ENCODE measurements around the gene GREB1.

DNA sequence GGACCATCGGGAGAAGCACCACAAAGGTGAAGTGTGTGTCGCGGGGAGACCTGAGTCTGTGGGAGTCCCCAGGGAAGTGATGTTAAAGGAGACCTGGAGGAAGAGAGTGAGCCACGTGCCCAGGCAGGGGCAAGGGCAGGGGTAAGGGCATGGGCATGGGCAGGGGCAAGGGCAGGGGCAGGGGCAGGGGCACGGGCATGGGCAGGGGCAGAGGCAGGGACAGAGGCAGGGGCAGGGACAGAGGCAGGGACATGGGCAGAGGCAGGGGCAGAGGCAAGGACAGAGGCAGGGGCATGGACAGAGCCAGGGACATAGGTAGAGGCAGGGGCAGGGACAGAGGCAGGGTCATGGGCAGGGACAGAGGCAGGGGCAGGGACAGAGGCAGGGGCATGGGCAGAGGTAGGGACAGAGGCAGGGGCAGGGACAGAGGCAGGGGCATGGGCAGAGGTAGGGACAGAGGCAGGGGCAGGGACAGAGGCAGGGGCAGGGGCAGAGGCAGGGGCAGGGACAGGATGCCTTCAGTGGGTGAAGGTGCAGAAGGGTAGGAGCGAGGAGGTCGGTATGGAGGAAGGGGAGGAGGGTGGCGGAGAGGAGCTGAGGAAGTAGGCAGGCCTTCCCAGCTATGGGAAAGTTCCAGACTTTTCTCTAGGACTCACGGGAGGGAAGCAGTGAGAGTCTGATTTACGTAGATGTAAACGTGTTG, 102.9 kb downstream of the GREB1 start:
- TF ChIP-seq, protein P1, sequence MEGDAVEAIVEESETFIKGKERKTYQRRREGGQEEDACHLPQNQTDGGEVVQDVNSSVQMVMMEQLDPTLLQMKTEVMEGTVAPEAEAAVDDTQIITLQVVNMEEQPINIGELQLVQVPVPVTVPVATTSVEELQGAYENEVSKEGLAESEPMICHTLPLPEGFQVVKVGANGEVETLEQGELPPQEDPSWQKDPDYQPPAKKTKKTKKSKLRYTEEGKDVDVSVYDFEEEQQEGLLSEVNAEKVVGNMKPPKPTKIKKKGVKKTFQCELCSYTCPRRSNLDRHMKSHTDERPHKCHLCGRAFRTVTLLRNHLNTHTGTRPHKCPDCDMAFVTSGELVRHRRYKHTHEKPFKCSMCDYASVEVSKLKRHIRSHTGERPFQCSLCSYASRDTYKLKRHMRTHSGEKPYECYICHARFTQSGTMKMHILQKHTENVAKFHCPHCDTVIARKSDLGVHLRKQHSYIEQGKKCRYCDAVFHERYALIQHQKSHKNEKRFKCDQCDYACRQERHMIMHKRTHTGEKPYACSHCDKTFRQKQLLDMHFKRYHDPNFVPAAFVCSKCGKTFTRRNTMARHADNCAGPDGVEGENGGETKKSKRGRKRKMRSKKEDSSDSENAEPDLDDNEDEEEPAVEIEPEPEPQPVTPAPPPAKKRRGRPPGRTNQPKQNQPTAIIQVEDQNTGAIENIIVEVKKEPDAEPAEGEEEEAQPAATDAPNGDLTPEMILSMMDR (IDR thresholded peaks at IDR 0.05) = no peak
- no peak for TF ChIP-seq POLR2A (IDR thresholded peaks at IDR 0.05)
